Hepatic stellate cell (primary cell): Measurements from ENCODE around the gene GAB1.
A peak's percentile ranks its signal among the peaks of the same experiment; 100 is the strongest.

Source experiments
- DNase-seq: peaks from one replicate; pipeline ENCODE4 v3.0.0; 2011; ENCODE audit warnings: low spot score

GAB1 gene

GRCh38 chr4:143358923-143359643 is 22.4 kb downstream of the GAB1 start:
- DNase-seq: peak; percentile 49

GRCh38 chr4:143359644-143360193 is 23.0 kb downstream of the GAB1 start:
- DNase-seq: no peak

GRCh38 chr4:143360838-143361625 is 24.4 kb downstream of the GAB1 start:
- no peak for DNase-seq

- no peak for DNase-seq
Measured at GRCh38 chr4:143362349-143363046, 25.8 kb downstream of the GAB1 start.

- no peak for DNase-seq
Measured at GRCh38 chr4:143363332-143363731, 26.7 kb downstream of the GAB1 start.

GRCh38 chr4:143364063-143364462 is 27.4 kb downstream of the GAB1 start:
- no peak for DNase-seq

GRCh38 chr4:143367863-143368262 is 31.2 kb downstream of the GAB1 start:
- no peak for DNase-seq

GRCh38 chr4:143369552-143369951 is 32.9 kb downstream of the GAB1 start:
- DNase-seq: no peak

GRCh38 chr4:143372093-143372915 is 35.6 kb downstream of the GAB1 start:
- no peak for DNase-seq

- DNase-seq: no peak
Measured at GRCh38 chr4:143374255-143374654, 37.6 kb downstream of the GAB1 start.

- no peak for DNase-seq
Measured at GRCh38 chr4:143374771-143375170, 38.1 kb downstream of the GAB1 start.

GRCh38 chr4:143375326-143376073 is 38.8 kb downstream of the GAB1 start:
- DNase-seq: no peak

GRCh38 chr4:143377611-143378099 is 41.0 kb downstream of the GAB1 start:
- DNase-seq: no peak

- no peak for DNase-seq
Measured at GRCh38 chr4:143380629-143381028, 44.0 kb downstream of the GAB1 start.

GRCh38 chr4:143381189-143382118 is 44.8 kb downstream of the GAB1 start:
- DNase-seq: peak; percentile 47

GRCh38 chr4:143382596-143382995 is 45.9 kb downstream of the GAB1 start:
- DNase-seq: no peak

GRCh38 chr4:143383005-143383574 is 46.4 kb downstream of the GAB1 start:
- DNase-seq: no peak

- DNase-seq: no peak
Measured at GRCh38 chr4:143384381-143384994, 47.8 kb downstream of the GAB1 start.

GRCh38 chr4:143386812-143387211 is 50.1 kb downstream of the GAB1 start:
- no peak for DNase-seq
